Stomach (tissue), 4 donors: ENCODE measurements around the gene FOLR1.
"Not testable (repeated sequence)": the region's sequence is repeated elsewhere in the genome, so short reads cannot be mapped to it uniquely, and the experiment has no call there.

Experiments
- EP300 ChIP-seq: sonication (generic); formaldehyde crosslinking; IDR thresholded peaks from one replicate; pipeline ENCODE4 v1.6.1; 2017; ENCODE audit warnings: antibody characterized with exemption
- TF ChIP-seq, protein P1 (sequence below), 7 experiments: fragments of 450-650 bp in 4 of 7; fragments of 200-600 bp in 3 of 7; sonication (generic) in 3 of 7; IDR thresholded peaks; one replicate each; pipeline ENCODE4 v1.5.1; 2016 to 2019; ENCODE audit warnings: antibody characterized with exemption in 7 of 7, control low read depth in 2 of 7, mild to moderate bottlenecking in 1 of 7

DNA sequence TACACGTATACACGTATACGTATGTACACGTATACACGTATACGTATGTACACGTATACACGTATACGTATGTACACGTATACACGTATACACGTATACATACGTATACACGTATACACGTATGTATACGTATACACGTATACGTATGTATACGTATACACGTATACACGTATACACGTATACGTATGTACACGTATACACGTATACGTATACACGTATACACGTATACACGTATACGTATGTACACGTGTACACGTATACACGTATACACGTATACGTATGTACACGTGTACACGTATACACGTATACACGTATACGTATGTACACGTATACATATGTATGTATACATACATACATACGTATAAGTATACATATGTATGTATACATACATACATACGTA, 9.5 kb downstream of the FOLR1 start:
- TF ChIP-seq EP300: not testable (repeated sequence)
- TF ChIP-seq, protein P1, sequence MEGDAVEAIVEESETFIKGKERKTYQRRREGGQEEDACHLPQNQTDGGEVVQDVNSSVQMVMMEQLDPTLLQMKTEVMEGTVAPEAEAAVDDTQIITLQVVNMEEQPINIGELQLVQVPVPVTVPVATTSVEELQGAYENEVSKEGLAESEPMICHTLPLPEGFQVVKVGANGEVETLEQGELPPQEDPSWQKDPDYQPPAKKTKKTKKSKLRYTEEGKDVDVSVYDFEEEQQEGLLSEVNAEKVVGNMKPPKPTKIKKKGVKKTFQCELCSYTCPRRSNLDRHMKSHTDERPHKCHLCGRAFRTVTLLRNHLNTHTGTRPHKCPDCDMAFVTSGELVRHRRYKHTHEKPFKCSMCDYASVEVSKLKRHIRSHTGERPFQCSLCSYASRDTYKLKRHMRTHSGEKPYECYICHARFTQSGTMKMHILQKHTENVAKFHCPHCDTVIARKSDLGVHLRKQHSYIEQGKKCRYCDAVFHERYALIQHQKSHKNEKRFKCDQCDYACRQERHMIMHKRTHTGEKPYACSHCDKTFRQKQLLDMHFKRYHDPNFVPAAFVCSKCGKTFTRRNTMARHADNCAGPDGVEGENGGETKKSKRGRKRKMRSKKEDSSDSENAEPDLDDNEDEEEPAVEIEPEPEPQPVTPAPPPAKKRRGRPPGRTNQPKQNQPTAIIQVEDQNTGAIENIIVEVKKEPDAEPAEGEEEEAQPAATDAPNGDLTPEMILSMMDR (IDR thresholded peaks at IDR 0.05): not testable (repeated sequence)
